HL-60 (cell line): Measurements from ENCODE around the gene PSME3.

ENCODE experiments used
- TF ChIP-seq, protein P1 (sequence below): IDR thresholded peaks from one replicate; pipeline ENCODE4 v1.5.1; 2011; ENCODE audit warnings: low read length, control low read depth, inconsistent platforms; ENCODE audit not compliant: insufficient read depth
- TF ChIP-seq, protein P2 (sequence below): IDR thresholded peaks from 2 replicates; pipeline ENCODE4 v1.6.1; 2012; ENCODE audit warnings: low read depth; ENCODE audit not compliant: insufficient replicate concordance

DNA sequence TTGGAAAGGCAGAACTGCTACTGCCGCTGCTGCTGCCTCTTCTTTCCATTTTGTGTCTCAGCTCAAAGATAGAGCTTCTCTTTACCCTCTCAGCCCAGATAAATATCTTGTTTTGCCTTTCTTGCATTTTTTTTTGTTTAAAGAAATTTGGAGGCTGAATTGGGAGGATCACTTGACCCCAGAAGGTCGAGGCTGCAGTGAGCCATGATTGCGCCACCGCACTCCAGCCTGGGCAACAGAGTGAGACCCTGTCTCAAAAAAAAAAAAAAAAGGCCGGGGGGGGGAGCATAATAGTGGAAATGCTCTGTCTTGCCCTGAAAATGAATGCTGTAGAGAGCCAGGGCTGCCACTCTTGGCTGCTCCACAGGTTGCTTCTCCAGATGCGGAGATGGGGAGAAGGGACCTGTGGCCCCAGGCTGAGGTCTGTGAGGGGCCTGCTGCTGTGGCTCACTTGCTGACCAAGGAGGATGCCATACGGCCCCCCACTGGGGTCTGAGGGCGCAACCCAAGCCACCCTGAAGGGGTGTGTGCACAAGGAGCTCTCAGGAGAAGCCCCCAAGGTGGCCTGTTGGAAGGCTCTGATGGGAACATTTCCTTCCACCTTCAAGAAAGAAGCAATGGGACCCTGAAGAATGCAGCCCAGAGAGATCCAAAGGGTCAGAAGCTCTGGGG, 45.9 kb downstream of the PSME3 start:
- TF ChIP-seq, protein P1, sequence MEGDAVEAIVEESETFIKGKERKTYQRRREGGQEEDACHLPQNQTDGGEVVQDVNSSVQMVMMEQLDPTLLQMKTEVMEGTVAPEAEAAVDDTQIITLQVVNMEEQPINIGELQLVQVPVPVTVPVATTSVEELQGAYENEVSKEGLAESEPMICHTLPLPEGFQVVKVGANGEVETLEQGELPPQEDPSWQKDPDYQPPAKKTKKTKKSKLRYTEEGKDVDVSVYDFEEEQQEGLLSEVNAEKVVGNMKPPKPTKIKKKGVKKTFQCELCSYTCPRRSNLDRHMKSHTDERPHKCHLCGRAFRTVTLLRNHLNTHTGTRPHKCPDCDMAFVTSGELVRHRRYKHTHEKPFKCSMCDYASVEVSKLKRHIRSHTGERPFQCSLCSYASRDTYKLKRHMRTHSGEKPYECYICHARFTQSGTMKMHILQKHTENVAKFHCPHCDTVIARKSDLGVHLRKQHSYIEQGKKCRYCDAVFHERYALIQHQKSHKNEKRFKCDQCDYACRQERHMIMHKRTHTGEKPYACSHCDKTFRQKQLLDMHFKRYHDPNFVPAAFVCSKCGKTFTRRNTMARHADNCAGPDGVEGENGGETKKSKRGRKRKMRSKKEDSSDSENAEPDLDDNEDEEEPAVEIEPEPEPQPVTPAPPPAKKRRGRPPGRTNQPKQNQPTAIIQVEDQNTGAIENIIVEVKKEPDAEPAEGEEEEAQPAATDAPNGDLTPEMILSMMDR: no peak
- TF ChIP-seq, protein P2, sequence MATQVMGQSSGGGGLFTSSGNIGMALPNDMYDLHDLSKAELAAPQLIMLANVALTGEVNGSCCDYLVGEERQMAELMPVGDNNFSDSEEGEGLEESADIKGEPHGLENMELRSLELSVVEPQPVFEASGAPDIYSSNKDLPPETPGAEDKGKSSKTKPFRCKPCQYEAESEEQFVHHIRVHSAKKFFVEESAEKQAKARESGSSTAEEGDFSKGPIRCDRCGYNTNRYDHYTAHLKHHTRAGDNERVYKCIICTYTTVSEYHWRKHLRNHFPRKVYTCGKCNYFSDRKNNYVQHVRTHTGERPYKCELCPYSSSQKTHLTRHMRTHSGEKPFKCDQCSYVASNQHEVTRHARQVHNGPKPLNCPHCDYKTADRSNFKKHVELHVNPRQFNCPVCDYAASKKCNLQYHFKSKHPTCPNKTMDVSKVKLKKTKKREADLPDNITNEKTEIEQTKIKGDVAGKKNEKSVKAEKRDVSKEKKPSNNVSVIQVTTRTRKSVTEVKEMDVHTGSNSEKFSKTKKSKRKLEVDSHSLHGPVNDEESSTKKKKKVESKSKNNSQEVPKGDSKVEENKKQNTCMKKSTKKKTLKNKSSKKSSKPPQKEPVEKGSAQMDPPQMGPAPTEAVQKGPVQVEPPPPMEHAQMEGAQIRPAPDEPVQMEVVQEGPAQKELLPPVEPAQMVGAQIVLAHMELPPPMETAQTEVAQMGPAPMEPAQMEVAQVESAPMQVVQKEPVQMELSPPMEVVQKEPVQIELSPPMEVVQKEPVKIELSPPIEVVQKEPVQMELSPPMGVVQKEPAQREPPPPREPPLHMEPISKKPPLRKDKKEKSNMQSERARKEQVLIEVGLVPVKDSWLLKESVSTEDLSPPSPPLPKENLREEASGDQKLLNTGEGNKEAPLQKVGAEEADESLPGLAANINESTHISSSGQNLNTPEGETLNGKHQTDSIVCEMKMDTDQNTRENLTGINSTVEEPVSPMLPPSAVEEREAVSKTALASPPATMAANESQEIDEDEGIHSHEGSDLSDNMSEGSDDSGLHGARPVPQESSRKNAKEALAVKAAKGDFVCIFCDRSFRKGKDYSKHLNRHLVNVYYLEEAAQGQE: no peak
